CD1c-positive myeloid dendritic cell (primary cell): ENCODE results near the gene MGARP.
A peak's percentile ranks its signal among the peaks of the same experiment; 100 is the strongest.
"Not testable (repeated sequence)": the region's sequence is repeated elsewhere in the genome, so short reads cannot be mapped to it uniquely, and the experiment has no call there.

Experiments used
- DNase-seq: peaks from one replicate; pipeline ENCODE4 v3.0.0-alpha.2; 2016; ENCODE audit errors: extremely low spot score

The MGARP gene

DNA sequence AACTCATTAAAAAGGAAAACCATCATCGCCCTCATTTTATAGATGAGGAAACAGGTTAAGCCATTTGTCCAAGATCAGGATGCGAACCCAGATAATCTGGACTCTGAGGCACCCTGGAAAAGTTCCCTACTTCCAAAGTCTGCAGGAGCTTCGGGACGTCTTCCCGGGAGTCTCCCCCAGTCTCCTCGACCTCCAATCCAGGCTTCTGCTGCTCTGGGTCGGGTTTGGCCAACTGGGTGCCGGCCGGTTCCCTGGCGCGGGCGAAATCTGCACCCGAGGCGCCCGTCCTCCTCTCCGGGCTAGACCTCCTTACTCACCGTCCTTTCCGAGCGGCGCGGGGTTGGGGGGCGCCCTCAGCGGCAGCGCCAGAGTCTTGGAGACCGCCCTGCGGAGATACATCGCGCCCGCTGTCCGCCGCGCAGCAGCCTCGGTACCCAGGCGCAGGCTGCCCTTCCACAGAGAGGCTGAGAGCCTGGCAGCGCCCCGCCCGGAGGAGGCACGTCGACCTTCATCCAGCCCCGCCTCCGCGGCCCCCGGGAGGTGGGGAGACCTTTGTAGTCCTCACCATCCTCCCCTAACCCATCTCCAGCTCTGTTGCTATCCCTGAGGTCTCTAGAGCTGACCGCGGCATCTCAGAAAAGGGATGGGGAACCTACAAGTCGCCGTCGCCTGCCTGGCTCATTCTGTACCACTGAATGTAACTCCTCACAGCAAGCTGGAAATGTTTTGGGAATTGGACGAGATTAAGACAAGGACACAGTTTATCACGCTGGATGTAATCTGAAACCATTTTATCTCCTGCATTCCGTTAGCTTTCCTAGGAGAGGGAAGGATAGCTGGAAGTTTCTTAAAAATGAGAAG lies at the start of gene MGARP:
Gene MGARP (minus strand): TSS at position 466 of the 861 bp plus-strand sequence. CDS start 67 bp downstream, at position 399.
- no peak for DNase-seq

DNA sequence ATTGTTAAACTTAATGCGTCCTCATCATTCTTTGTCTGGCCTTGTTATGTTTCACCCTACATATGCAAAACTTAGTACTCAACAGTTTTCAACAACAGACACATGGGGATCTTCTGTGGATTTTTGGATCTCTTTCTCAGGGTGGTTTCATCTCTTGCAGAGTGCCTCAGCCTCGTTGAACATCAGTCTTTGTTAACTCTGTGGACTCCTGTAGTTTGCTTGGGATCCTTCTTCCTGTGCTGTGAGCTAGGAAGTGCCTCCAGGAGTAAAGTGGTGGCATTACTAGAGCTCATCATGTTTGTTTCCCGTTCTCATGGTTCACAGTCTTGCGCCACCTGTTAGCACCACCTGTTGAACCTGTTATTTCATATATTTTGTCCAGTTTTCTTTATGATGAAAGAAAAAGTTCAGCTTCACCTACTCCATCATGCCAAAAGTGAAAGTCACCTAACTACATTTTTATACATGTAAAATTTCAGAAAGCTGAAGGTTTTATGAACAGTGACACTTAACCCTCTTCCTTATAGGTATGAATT lies 49.7 kb upstream of the MGARP start:
- DNase-seq, result no peak

DNA sequence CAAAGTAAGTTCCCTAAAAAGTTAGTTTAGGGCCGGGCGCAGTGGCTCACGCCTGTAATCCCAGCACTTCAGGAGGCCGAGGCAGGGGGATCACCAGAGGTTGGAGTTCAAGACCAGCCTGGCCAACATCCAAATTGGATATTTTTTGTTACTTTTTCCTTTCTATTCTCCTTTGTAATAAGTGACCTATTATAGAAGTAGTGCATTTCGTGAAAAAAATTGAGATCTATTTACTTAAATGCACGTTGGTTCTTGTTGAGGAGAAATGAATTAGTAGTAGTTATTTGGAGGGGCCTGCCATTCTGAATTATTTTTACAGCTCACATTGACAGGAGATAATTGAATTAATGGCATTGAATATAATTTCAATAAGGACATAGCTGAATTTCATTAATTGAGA lies 44.6 kb upstream of the MGARP start:
- no peak for DNase-seq

DNA sequence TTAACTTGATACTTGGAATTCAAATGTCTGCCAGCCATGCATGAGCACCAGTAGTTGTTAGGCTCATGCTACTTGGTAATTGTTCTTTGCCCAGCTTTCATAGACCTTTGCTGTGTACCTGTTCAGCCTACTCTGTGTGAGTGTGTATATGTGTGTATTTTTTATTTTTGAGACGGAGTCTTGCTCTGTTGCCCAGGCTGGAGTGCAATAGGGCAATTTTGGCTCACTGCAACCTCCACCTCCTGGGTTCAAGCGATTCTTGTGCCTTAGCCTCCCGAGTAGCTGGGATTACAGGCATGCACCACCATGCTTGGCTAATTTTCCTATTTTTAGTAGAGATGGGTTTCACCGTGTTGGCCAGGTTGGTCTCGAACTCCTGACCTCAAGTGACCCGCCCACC lies 42.5 kb upstream of the MGARP start:
- DNase-seq, result not testable (repeated sequence)

DNA sequence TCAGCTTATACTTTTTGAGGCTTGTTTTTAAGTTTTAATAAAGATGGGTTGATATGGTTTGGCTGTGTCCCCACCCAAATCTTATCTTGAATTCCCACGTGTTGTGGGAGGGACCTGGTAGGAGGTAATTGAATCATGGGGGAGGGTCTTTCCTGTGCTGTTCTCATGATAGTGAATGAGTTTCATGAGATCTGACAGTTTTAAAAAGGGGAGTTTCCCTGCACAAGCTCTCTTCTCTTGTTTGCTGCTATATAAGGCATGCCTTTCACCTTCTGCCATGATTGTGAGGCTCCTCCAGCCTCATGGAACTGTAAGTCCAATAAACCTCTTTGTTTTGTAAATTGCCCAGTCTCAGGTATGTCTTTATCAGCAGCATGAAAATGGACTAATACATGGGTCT lies 42.0 kb upstream of the MGARP start:
- DNase-seq, result not testable (repeated sequence)

DNA sequence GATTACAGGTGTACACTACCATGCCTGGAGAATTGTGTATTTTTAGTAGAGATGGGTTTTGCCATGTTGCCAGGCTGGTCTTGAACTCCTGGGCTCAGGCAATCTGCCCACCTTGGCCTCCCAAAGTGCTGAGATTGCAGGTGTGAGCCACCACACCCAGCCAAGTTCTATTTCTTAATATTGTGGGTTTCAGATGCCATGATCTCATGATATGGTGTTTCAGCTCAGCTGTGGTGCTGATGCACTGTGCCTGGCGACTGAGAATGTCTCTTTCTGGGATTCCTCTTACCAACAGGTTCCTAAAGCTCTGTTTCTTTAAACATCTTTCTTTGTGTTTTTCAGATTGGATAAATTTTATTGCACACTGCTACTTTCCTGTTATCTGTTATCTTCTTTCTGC lies 39.5 kb upstream of the MGARP start:
- DNase-seq, result no peak

DNA sequence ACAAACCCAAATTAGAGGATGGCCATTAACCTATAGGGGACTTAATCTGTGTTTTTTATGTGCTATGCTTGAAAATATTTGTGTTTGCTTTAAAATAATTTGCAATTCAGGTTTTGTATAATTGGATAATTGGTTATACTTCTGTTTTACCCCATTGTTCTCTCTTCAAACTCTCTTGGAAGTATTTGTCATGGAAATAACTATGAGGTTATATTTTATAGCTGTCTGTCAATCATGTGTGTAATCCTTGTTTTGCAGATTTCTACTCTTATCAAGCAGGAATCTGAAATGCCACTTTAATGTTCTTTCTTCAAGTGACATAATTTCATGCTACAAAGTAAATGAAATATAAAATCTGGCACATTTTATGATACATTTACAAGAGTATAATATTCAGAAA lies 37.6 kb upstream of the MGARP start:
- no peak for DNase-seq

DNA sequence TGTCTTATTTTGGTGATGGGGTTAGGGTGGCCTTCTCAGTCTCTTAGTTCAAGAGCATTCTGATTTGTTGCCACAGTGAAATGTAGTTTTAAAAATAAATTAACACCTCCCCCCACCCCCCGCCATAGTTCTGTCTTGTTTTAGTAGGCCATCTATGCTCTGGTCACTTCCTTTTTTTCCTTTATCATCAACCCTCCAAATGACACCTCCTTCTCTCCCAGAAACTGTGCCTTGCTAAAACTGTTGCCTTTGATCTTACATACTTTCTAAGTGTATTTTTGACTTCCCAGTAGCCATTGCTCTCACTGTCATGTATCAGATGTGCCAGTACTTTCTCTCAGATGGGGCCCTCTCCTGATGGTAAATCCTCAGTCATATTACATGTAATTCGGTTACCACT lies 36.7 kb upstream of the MGARP start:
- no peak for DNase-seq

DNA sequence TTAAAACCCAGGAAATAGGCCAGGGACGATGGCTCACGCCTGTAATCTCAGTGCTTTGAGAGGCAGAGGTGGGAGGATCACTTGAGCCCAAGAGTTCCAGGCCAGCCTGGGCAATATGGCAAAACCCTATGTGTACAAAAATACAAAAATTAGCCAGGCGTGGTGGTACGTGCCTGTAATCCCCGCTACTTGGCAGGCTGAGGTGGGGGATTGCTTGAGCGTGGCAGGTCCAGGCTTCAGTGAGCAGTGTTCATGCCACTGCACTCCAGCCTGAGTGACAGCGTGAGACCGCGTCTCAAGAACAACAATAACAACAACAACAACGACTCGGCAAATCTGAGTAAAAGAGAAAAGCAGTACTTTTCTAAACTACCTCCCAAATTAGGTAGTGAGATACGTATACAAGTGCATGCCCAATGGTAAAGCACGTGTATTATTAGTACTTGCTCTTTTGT lies 35.2 kb upstream of the MGARP start:
- no peak for DNase-seq

DNA sequence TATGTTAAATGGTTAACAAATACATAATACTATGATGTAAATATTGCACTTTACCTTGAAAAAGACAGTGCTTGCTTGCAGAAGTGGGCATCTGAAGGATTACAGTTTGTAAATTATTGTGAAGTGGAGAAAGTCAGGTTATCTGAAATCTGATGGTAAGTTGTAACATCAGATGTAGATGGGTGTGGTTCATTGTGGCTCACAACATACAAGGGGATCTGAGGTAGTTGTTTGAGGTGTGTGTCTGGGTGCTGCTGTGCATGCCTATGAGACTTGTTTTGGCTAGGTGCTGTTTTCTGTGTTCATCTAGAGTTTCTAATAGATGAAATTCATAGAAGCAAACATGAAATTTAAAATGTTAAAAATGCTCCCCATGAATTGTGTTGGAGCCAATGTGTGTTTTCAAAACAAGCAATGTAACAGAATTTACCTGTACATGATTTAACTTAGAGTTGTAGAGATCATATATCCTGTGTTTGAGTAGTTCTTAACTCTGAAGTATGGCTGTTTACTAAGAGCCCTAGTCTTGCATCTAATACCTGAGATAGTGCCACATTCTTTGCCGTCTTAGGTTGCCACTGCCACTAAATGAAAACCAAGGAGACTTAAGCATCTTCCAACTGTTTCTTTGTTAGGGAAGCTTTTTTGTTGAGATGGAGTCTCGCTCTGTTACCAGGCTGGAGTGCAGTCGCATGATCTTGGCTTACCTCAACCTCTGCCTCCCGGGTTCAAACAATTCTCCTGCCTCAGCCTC lies 34.2 kb upstream of the MGARP start:
- no peak for DNase-seq

DNA sequence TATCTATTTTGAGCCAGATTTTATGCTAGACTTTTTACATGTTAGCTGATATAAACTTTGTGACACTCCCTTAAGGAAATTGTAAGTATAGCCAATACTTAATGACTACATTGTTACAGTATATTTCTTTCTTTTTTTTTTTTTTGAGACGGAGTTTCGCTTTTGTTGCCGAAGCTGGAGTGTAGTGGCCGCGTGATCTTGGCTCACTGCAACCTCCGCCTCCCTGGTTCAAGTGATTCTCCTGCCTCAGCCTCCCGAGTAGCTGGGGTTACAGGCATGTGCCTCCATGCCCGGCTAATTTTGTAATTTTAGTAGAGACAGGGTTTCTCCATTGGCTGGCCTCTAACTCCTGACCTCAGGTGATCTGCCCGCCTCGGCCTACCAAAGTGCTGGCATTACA lies 33.4 kb upstream of the MGARP start:
- not testable (repeated sequence) for DNase-seq

DNA sequence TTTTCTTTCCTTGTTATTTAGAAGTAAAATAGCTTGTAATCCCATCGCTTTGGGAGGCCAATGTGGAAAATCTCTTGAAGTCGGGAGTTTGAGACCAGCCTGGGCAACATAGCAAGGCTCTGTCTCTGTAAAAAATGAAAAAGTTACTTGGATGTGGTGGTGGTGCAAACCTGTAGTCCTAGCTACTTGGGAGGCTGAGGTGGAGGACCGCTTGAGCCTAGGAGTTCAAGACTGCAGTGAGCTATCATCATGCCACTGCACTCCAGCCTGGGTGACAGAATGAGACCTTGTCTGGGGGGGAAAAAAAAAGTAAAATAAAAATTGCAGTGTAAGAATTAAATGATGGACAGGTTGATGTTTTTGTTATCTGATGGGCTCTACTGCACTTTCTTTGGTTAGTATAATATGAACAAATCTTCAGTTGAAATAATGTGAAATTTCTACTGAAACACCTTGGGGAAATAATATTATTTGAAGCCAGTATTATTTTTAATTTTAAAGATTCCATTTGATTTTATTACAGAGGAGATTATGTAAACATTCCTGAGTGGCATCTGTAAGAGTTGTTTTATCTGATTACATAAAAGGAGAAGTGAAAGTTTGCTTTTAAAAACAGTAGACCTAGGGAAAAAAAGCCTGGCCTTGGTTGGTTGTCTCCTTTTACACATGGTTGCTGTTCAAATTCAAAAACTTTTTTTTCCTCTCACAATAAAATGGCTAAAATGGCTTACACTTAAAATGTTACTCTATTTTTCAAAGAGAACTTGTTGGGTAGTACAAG lies 32.7 kb upstream of the MGARP start:
- DNase-seq, result peak; percentile 59

DNA sequence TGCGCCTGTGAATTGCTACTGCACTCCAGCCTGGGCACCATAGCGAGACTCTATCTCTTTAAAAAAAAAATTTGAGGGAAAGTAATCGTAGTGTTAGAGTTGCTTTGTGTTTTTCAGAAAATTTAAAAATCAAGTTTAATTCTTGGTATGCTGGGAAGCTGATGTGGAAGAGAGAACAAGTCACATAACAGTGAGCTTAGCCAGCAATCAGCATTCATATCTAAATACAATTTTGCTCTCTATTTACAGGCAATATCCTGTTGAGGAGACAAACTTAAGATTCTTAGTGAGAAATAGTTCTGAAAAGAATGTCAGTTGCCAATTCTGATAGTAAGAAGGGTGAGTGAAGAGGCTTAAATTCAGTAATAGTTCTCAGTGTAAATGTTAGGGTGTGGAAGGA lies 31.9 kb upstream of the MGARP start:
- DNase-seq, result no peak

DNA sequence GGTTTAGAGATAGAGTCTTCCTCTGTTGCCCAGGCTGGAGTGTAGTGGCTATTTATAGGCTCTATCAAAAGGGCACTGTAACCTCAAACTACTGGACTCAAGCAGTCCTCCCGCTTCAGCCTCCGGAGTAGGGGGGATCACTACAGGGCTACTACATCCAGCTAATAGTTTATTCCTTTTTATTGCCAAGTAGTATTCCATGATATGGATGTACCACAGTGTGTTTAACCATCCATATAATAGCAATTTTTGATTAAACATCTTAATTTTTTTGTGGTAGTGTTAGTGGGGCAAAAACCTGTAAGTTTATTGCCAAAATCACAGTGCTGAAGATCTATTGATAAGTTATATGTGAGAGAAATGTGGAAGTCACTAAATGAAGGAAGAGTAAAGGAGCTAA lies 24.9 kb upstream of the MGARP start:
- DNase-seq, result no peak

DNA sequence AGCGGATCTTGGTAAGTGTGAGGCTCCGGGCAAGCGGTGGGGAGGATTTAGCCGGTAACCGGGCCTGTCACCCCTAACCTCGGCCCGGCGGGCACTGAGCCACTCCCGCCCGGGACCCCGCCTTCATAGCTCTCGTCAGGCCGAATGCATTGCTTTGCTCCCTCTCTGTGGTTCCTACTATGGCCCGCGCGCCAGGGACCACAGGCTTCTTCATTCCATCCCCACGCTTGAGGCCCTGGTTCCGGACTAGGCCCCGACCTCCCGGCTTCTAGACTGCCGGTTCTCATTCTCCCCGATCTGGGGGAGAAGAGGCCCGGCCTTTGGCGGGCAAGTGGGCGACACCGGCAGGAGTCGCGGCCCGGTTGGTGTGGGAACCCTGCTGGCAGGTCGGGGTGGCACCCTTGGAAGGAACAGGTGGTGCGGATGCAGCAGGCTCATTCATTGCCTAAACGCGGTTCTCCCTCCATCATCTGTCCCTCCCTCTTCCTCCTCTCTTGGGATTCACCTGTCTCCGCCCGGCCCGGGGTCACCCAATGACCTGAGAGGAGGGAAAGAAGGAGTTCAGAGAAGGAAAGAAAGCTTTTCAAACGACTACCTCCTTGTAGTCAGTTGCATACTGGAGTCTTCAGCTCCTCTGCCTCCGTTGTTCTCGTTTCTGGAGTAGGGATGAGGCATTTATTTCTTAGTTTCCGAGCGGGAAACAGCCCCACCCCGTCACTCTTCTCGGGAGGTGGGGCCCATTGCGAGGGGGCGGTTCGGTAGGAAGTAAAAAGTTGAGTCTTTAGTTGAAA lies 22.0 kb upstream of the MGARP start, which contains the start of gene NDUFC1:
Gene NDUFC1 (minus strand): TSS at position 657 of the 791 bp plus-strand sequence. CDS start 6,679 bp downstream, outside the sequence.
- DNase-seq, result peak; percentile 82

DNA sequence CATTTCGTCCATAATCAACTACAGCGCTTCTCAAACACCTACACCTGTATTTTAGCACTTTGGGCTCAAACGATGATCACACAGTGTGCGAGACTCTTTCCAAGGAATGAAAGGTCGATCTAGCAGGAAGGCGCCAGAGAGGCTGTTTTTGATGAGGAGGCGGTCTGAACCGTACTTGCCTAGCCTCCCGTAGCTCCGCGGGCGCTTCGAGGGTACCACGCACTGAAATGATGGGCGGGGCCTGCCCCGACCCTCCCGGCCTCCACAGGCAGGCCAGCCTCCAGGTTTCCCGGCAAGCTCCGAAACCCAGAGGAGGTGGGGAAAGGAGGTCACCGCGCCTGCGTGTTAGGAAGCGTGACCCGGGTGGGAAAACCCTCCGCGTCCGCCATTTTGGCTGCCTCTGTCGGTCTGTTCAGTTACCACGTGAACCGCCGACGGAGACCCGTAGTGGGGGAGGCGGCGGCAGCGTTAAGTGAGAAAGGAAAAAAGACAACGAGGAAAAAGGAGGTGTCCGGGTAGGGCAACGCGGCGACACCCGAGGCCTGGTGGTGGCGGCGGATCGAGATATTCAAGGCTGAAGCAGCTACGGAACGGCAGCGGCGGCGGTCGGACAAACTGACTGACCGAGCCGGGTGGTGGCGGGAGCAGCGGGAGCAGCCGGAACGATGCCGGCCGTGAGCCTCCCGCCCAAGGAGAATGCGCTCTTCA lies 21.2 kb upstream of the MGARP start, which contains the start of gene NAA15:
Gene NAA15 (plus strand): TSS at position 393 of the 708 bp plus-strand sequence. CDS start 273 bp downstream, at position 666.
- DNase-seq, result peak; percentile 99

DNA sequence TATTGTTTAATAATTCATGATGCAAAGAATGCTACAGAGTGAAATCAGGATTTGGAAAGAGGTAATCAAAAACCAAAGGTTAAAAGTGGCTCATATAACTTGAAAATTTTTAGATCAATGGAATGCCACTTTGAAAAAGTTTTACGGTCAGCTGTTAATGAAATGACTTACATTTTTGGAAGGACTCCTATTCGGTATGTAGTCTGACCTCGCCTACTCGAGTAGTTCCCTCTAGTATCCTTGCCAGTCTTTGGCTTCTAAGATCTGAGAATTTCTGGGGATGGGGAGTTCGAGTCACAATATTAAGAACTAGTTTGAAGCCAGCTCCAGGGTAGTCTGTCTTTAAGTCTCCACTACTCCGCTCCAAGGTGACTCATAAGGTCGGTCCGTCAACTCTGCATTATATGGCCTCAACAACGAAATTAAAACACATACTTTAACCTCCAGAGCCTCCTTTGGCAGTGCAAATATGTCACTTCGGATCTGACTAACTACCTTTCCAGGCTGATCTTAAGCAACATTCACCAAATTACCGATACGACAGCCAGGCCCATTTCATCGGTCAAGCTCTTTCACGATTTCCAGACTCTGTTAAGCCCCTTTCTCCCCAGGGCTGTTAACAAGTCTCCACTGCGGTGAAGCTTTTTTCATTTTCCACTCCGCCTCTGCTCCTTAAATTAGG lies 20.5 kb upstream of the MGARP start:
- peak; percentile 49 for DNase-seq

DNA sequence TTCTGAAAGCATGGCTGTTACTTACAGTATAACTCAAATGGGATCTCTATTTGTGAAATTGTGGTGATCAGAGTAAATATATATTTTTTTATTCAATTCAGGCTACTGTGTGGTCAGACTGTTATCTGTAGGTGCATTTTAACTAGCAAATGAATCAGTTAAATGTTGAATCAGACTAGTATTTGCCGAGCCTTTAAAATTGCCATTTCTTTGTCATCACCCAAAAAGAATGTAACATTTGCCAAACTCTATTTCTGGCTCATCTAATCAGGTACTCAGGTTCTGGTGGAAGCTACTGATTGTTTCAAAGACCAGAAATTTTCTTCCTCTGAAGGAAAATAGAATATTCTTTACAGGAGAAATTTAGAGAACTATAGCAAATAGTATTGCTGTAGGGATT lies 19.5 kb upstream of the MGARP start:
- DNase-seq, result no peak

DNA sequence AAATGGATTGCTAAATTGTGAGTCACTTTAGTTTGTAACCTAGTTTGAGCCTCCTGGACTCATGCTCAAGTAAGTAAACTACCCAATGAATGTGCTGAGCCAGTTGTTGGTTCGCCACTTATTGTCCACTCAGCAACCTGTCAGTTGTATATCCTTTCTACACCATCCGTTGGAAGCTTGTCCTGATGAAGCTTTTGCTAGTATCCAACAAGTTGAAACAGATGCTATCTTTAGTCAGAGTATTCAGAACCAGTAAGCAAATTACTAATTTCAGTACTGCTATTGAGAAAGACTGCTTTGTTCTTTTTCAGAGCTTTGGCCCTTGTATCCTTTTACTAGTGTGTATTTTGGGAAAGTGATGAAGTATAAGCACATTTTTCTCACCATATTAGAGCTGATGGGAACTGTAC lies 17.0 kb upstream of the MGARP start:
- DNase-seq, result no peak

DNA sequence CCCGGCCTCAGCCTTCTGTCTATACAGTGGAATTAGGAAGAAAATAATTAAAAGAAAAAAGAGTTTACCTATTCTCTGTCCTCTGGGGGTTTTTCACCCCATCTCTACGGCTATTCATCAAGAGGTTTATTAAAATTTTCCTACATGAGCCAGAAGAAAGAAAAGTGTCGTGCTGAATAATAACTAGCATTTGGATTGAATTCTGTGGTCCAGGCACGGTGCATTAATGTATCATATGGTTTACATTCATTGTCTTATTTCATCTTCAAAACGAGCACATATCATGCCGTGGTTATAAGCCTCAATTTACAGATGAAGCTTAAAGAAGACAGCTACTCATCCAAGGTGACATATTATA lies 15.9 kb upstream of the MGARP start:
- DNase-seq, result no peak
